Smooth muscle cell of the brain vasculature (primary cell): Measurements from ENCODE around the gene AKR1C4.
"Not testable (repeated sequence)": the region's sequence is repeated elsewhere in the genome, so short reads cannot be mapped to it uniquely, and the experiment has no call there.

Experiments used
- DNase-seq: peaks from one replicate; pipeline ENCODE4 v3.0.0-alpha.2; 2012; ENCODE audit warnings: low read depth, low spot score

The AKR1C4 gene

DNA sequence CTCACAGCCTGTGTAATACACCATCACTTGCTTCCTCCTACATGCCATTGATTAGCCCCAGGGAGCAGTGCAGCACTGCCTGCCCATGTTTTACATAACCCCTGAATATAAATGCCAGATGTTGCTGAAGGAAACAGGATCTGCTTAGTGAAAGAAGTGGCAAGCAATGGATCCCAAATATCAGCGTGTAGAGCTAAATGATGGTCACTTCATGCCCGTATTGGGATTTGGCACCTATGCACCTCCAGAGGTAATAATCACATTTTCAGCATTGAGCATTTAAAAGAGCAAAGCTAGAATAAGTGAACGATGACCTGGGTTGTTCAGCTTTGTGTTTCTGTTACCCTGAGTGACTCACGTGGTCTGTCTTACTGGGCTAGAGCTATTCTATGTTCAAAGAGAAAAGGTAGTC lies at the start of gene AKR1C4:
AKR1C4 (plus strand) TSS at position 136 of the 412 bp plus-strand sequence; CDS start at position 167, 31 bp downstream.
- DNase-seq: no peak

DNA sequence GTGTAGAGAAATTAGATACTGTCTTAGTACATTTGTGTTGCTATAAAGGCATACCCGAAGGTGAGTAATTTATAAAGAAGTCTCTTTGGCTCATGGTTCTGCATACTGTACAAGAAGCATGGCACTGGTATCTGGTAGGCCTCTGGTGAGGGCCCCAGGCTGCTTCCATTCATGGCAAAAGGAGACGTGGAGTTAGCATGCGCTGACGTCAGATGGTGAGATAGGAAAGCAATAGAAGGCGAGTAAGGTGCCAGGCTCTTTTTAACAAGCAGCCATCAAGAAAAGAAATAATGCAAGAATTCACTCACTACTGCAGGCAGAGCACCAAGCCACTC lies 49.8 kb upstream of the AKR1C4 start:
- no peak for DNase-seq

GRCh38 chr10:5147255-5147980 lies 49.2 kb upstream of the AKR1C4 start:
- DNase-seq: no peak

DNA sequence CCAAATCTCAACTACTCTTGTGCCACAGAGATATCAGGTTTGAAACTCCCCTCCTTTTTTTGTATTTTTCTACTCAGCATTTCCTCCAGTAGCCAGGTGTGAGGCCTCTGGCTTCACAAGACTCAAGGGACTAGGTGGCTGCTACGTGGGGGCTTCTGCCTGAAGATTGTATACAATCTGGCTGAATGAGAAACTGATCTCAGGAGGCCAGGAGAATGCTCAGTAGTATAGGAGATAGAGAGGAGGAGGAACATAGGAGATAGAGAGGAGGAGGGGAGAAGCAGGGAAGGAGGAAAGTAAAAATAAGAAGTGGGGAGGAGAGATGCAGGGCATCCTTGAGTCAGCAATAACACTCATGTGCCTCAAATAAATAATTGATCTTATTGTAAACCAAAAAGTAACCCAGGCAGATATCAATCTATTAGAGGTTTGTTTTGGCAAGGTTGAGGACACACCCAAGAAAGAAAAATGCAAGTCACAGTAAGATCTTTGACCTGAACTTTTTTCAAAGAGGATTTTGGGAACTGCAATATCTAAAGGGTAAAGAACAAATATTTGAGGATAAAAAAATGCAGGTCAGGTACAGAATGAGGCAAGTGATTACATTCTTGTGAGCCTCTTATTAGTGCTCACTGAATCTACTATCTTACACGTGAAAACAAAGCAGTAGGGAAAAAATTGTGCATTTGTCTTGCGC lies 48.5 kb upstream of the AKR1C4 start:
- no peak for DNase-seq

- no peak for DNase-seq
Measured at GRCh38 chr10:5148678-5149032, 48.0 kb upstream of the AKR1C4 start.

DNA sequence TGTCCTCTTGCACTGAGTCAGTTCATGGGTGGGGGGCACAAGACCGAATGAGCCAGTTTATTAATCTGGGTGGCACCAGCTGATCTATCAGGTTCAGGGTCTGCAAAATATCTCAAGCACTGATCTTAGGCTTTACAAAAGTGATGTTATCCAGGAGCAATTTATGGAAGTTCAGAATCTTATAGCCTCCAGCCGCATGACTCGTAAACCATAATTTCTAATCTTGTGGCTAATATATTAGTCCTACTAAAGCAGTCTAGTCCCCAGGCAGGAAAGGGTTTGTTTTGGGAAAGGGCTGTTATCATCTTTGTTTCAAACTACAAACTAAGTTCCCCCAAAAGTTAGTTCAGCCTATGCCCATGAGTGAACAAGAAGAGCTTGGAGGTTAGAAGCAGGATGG lies 45.6 kb upstream of the AKR1C4 start:
- no peak for DNase-seq

GRCh38 chr10:5155951-5156350 lies 40.7 kb upstream of the AKR1C4 start:
- DNase-seq: no peak

DNA sequence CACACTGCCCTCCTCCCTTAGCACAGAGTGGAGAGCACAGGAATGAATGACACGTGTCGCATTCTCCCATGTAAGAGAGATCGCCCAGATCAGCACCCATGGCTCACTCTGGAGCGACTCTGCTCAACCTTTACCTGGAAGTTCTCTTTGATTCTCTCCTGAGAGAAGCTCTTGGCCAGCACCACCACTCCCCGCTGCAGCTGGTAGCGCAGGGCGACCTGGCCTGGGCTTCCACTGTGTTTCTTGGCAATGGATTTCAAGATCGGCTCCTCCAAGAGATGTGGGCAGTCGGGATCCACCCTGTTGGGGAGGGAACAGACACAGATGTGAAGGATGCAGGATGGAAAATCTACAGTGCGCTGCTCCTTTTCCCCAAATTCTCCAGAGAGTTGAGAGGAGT lies 39.1 kb upstream of the AKR1C4 start:
- no peak for DNase-seq

GRCh38 chr10:5159126-5159525 lies 37.5 kb upstream of the AKR1C4 start:
- no peak for DNase-seq

- no peak for DNase-seq
Measured at GRCh38 chr10:5163487-5163886, 33.1 kb upstream of the AKR1C4 start.

GRCh38 chr10:5165738-5166137 lies 30.9 kb upstream of the AKR1C4 start:
- DNase-seq: no peak

DNA sequence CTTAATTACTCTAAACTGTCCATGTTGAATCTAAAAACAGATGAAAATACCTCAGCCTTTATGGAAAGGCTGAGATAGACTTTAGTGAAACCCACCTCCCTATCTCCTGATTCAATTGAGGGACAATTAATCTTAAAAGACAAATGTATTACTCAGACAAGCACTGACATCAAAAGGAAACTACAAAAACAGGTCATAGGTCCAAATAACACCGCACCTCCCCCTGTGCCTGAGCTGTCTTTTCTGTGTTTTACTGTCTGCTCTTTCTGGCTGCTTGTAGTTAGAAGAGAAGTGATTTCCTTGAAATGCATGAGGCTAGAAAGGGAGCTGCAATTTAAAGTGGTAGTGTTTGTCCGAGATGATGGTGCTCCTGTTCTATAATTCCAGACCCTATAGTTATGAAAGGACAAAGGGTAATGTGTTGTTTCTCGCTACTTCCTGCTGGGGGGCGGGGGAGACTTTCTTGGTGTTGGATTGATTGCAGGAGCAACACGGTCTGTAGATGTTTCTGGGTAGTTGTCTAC lies 27.7 kb upstream of the AKR1C4 start:
- DNase-seq: no peak

DNA sequence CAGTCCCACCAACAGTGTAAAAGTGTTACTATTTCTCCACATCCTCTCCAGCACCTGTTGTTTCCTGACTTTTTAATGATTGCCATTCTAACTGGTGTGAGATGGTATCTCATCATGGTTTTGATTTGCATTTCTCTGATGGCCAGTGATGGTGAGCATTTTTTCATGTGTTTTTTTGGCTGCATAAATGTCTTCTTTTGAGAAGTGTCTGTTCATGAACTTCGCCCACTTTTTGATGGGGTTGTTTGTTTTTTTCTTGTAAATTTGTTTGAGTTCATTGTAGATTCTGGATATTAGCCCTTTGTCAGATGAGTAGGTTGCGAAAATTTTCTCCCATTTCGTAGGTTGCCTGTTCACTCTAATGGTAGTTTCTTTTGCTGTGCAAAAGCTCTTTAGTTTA lies 21.1 kb upstream of the AKR1C4 start:
- not testable (repeated sequence) for DNase-seq

DNA sequence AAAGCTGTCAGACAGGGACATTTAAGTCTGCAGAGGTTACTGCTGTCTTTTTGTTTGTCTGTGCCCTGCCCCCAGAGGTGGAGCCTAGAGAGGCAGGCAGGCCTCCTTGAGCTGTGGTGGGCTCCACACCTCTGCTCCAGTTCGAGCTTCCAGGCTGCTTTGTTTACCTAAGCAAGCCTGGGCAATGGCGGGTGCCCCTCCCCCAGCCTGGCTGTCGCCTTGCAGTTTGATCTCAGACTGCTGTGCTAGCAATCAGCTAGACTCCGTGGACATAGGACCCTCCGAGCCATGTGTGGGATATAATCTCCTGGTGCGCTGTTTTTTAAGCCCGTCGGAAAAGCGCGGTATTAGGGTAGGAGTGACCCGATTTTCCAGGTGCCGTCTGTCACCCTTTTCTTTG lies 16.1 kb upstream of the AKR1C4 start:
- not testable (repeated sequence) for DNase-seq

DNA sequence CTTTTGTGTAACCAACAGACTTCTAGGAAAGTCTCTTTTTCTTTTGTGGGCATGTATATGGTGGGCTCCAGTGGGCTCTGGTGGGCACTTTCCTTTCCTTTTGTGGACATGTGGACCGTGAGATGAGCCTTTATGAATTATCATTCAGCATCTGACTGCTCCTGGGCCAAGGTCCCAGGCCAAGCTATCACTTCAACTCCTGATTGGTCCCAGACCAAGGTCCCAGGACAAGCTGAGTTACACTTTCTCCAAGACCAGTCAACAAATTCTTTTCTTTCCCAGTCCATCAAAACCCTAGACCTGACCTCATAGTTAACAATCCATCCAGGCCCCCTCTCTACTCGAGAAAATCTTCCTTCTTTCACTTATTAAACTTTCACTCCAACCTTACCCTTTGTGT lies 12.7 kb upstream of the AKR1C4 start:
- no peak for DNase-seq

DNA sequence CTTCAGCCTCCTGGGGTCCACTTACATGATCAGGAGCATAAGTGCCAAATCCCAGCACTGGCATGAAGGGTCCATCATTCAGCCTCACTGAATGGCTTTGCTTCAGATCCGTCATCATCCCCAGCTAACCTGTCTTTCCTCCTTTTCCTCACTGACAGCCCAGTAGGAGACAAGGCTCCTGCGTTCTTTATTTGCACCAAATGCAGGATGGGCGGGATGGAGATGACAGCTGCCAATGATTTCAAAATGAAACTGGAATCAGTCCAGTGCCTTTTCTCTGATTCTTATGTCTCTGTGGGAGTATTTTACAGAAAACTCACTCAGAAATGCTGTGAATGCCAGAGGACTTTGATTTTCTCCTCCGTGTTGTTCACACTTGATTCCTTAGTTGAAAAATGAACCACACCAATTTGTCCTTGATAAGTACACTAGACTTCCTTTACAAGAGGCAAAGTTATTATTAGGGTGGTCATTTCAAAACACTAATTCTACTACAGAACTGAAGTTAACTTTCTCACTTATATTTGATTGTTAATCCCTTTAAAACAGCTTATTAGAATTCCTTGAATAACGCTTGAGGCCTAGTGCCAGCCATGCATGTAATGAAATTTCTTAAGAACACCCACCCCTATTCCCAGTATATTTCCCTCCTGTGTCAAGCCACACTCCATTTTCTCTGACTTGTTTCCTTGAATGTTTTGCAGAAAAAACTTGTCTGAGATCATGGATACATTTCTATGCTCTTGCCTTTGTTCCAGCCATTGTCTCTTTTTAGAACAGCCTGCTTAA lies 11.5 kb upstream of the AKR1C4 start, which contains the start of gene AKR1C8:
AKR1C8 (minus strand) TSS at position 164 of the 789 bp plus-strand sequence; CDS start at position 118, 46 bp downstream.
- DNase-seq: no peak

DNA sequence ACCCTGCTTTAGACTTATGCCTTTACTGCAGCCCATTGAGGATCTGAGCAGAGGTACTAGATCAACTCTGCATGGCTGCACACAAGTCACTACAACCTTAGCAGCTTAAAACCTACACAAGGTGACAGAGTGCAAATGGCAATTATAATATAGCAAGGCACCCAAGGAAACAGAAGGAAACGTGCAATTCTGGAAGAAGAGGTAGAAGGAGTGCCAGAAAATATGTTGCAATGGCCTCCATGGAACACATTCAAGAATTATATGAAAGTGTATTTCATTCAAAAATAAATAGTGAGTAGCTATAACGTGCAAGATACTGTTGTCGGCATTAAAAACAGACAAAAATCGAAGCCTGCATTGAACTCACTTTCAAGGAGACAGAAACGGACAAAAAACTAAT lies 8.8 kb upstream of the AKR1C4 start:
- DNase-seq: no peak

- DNase-seq: no peak
Measured at GRCh38 chr10:5188358-5188757, 8.3 kb upstream of the AKR1C4 start.

DNA sequence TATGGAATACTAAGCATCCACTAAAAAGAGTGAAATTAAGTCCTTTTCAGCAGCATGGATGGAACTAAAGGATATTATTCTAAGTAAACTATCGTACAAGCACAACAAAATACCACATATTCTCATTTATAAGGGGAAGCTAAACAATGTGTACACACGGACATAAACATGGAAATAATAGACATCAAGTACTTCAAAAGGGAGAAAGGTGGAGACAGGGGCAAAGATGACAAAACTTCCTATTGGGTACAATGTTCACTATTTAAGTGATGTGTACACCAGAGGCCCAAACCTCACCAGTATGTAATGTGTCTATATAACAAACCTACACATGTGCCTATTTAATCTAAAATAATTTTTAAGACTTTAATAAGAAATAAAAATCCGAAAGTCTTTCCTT lies 2.2 kb upstream of the AKR1C4 start:
- no peak for DNase-seq

GRCh38 chr10:5195727-5196374 lies 786 bp upstream of the AKR1C4 start:
- no peak for DNase-seq

- DNase-seq: no peak
Measured at GRCh38 chr10:5198386-5198785, 1.7 kb downstream of the AKR1C4 start.

DNA sequence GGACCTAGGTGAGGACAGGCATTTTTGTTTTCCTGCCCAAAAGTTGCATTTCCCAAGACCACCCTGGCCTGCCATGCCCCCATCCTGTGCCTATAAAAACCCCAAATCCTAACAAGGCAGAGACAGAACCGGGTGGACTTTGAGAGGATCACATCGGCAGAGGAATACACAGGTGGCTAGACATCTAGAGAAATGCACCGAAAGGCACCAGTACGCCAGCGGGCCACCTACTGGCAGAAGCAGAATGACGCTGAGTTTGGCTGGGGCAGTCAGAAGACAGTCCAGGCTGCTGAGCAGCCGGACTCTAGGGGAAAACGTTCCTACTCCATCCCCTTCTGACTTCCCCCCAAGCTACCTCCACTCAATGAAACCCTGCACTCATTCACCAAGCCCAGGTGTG lies 2.8 kb downstream of the AKR1C4 start:
- DNase-seq: no peak
